Renal cortical epithelial cell (primary cell): ENCODE measurements around the gene MAPRE2. TPM values are rescaled to one million over a fixed set of nuclear protein-coding genes. Genes with fewer than 3 reads are reported as not detected.

Source experiments
- DNase-seq: peaks from one replicate; pipeline ENCODE4 v3.0.0-alpha.2; 2011; ENCODE audit warnings: low read depth
- total RNA-seq: library from RNA; depleted of rRNA; stranded (reverse); fragments of >200 nt; gene quantifications from 2 replicates; pipeline ENCODE4 v1.2.3, GENCODE V29; 2014

Gene MAPRE2
- total RNA-seq, 1 donor from 2014 or later, result 10.0 TPM

DNA sequence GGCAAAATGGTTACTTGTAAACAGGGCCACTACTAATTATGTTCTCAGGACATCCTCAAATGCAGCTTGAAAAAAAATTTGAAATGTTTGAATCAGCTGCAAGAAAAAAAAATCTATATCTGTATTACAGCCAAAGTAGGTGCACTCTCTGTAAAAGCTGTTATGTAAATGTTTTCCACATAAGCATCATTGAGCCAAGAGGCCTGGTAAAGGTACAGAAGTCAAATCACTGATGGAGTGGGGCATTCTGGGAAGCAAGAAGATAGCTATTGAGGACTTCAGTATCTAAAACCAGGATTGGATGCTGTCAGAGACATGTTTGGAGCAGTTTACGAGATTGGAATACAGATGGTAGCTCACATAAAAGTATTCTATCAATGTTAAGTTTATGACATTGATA lies 80.3 kb downstream of the MAPRE2 start:
- DNase-seq, result no peak

DNA sequence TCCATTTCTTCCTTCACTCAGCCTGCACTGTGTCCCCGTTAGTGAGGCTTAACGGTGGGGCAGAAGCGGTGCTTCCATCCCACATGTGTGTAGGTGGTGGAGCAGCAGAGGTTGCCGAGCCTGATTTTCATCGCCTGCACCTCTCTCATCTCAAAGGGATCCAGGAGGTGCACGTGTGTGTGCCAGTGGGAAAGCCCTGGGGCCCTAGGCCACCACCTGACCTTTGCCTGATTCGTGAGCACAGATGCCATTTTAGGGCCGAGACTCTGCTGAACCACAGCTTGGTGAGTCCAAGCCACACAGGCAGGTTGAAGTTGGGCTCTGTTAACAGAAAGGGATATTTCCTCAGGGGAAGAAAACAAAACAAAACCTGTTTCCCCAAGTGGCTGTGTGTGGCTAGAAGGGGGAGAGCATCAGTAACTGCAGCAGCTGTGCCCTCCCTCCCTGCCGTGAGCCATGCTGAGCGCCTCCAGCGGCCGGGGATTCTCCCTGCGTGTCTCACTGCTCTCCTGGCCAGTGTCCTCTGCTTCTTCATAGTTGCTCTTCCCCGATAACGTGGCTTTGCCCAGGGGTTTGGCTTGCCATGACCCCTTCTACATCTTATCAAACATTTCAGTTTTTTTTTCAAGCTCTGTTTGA lies 81.5 kb downstream of the MAPRE2 start:
- DNase-seq, result no peak

DNA sequence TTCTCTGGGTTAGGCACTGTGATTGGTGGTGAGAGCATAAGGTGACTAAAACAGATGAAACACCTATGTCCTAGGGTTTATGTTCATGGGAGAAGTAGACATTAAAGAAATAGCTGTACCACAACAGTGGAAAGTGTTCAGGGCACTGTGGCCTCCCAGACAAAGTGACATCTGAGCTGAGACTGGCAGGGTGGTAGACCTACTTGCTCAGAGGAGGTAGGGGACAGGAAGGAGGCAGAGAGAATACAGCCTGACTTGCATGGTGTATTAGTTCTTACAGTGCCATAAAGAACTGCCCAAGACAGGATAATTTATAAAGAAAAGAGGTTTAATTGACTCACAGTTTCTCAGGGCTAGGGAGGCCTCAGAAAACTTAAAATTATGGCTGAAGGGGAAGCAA lies 82.6 kb downstream of the MAPRE2 start:
- DNase-seq, result no peak

DNA sequence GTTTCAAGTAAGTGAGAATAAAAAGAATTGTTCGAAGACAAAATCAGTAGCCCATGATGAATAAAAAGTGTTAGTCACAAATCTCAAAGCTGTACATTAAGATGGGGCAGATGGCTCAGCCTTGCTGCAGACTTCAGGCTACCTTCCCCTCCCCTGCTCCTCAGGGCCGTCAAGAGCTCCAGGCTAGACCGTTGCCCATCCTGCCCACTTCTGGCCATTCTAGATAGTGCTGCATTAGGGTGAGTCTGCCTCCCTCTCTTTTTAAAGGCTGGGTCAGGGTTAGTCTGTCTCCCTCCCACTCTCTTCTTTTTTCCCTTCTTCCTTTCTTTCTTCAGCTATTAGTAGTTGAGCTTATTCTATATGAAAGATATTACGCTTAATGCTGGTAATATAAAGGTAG lies 86.0 kb downstream of the MAPRE2 start:
- no peak for DNase-seq

DNA sequence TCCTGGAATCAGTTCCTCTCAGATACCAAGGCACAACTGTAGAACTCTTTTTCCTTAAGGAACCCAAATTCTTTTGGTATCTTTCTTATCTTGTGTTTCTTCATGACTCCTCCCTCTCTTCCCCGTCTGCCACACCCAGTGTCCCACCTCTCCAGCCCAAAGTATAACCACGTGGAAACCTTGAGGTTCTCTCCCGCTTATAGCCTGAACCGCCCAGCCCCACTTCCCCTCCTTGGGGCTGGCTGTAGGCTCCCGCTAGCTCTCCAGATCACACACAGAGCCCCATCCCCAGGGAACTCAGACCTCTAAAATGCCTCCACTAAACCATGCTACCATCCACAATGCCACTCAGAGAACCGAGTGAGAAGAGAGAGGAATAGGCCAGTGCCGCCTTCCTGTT lies 87.5 kb downstream of the MAPRE2 start:
- DNase-seq, result no peak

DNA sequence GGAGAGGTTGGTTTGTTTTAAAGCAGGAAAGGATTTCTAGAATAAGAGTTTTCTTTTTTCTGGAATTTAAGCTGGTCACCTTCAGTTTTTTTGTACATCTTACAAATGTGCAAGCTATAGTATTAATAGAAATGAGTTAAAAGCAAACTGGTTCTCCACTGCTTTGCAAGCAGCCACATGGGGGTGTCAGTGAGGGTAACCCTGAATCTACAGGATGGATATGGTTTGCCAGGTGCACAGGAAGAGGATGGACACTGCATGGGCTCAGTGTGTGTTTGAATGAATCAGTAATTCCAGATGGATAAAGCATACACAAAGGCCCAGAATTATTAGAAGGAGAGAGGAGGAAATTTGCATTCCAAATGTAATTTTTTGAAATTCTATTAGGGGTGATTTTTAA lies 89.0 kb downstream of the MAPRE2 start:
- DNase-seq, result no peak

DNA sequence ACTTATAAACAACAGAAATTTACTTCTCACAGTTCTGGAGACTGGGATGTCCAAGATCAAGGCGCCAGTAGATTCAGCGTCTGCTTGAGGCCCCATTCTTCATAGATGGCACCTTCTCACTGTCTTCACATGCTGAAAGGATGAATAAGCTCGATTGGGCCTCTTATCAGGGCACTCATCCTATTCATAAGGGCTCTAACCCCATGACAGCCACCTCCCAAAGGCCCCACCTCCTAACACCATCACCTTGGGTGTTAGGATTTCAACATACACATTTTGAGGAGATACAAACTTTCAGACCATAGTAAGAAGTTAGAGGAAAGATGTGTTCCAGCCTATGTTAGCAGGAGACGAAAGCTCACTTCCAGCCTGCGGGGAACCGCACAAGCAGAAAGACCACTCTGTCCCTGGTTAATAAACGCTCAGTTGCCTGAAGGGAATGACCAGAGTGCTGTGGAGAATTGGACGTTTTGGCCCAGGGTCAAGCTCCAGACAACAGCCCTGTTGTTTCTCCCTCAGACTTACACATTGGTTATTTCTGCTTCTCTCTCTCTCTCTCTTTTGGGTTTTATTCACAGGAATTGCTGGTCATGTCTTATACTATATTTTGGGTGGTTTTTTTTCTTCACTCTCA lies 90.3 kb downstream of the MAPRE2 start:
- DNase-seq, result no peak

DNA sequence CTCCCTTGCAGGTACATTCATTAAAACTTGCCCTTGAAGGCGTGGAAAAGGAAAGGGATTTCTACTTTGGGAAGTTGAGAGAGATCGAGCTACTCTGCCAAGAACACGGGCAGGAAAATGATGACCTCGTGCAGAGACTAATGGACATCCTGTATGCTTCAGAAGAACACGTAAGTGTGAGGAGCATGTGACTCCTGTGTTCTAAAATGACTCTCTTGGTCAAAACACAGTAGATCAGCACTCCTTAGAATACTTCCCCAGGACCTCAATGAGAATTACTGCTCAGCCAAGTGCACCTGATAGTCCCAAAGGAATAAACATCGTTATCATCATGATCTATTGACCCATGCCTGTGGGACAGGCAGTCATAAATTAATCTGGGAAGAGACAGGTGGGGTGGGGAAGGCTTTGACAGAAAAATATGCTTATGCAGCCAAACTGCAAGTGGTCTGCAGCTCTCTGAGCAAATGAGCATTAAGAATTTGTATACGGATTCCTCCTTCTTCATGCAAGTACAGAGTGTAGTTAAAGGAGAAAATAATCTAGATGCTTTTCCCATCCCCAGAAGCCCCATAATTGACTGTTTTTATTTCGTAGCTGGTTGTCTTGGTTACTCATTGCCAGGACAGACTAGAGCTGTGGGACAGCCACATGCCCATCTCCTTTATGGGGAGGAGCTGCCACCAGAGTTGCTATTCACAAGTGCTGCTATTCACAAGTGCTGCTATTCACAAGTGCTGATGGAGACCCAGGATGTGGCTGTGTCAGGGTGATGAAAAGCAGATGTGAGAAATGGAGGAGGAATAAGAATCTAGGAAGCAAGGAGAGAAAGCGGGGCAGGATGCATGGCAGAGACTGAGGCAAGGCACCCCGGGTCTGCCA lies 91.0 kb downstream of the MAPRE2 start:
- DNase-seq, result no peak

DNA sequence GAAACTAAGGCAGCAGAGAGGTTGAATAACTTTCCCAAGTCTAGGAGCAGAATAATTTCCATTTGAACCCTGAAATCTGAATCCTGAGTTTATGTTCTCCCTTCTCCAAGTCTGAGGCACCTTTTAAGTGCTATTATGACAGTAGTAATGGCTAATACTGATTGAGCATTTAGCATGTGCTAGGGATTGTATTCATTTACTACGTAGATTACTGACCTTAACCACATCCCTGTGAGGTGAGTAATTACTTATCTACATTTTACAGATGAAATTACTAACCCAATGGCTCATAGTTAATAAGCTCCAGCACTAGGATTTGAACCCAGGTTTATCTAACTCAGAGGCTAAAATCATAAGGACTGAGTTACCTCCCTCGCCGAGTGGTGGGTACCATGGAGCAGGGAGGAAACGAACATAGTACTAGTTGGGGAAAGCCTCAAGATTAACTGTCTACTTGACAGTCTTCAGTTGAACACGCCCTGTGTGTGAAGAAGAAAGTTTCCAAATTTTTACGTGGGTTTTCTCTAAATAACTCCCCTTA lies 93.0 kb downstream of the MAPRE2 start:
- no peak for DNase-seq

DNA sequence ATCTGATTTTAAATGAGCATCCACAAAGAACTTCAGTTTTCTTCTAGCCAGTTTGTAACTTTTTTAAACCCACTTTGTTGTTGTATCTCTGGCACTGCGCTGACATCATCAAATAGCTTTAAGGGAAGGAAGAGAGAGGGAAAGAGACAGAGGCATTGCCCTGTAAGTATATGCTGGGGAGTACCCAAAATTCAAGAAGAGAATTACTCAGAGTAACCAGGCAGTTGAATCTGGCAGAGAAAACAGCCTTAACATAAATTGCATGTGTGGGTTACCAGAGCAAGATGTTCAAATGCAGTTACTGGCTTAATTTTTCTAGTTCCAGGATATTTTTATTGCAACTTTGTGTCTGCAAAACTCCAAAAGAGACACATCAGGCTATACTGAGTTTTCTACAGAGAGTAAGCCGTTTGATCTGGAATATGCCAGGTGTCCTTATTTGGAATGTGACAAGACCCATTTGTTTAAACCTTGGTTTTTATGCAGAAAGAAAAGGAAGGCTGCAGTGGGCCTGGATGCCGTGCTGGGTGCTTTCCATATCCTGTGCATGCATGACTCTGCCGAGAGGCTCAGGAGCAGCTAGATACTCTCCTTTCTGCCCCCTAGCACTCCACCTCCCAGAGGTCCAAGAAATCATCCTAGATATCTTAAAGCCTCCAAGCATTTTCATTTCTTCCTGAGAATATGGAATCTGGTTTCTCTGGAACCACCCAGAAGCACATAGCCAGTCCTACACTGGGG lies 93.7 kb downstream of the MAPRE2 start:
- DNase-seq, result no peak

DNA sequence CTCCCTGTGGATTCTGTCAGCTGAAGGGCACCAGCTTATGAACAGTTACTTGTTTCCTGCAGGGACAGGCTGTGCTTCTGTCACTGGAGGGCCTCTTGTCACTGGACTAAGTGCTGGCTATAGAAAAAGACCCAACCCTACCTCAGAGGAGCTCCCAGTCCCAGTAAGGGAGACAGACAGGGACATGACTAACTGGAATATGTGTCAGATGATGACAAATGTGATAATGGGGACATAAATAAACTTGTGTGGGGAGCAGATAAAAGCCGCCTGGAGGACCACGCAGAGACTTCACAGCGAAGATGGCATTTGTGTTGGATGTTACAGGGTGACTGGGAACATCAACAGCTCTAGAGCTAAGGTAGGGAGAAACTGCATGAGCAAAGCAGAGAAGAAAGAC lies 95.0 kb downstream of the MAPRE2 start:
- no peak for DNase-seq

DNA sequence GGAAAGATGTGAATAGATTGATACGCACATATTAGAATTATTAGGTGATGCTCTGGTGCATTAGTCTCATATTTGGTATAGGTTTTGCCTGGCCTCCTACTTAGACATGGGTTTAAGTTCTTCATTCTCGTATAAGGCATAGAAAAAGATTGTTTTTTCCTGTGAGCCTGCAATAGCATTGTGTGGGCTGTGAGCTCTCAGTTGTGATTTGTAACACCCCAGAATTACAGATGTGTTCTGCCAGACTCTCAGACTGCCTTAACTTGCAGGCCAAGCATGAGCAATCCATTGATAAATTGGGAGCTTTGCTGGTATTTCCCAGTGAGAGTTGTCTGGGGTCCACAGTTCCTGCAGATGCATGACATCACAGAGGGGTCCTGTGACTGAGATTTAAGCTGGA lies 95.7 kb downstream of the MAPRE2 start:
- no peak for DNase-seq

DNA sequence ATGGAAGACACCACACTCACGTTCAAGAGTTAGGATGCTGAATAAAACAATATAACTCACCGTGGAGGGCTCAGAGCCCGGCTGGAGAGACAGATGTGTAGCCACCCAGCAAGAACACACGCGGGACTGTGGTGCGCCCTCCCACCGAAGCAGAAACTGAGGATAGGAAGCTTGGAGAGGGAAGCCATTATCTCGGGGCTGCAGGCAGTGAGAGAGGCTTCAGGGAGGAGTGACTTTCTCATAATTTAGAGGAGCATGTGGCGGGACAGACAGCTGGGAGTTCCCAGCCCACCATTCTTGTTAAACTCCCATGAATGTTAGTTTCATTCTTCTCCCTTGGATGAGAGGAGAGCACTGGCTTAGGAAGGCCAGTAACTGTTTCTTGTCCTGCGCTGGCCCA lies 96.4 kb downstream of the MAPRE2 start:
- no peak for DNase-seq

DNA sequence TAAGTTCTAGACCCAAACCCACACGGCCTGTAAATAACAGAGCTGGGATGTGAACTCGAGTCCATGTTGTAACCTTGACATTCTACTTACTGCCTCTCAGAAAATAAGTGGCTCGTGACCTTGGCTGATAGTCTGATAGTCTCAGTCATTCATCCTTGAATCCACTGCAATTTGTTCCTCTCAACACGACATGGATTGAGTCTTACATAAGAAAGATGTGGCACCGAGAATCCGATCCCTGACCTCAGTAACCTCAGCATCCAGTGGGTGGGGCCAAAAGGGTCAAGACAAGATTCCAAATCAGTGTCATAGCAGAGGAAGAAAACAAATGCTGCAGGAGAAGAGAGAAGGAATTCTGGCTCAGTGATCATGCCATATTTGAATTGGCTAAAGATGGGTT lies 97.6 kb downstream of the MAPRE2 start:
- no peak for DNase-seq

DNA sequence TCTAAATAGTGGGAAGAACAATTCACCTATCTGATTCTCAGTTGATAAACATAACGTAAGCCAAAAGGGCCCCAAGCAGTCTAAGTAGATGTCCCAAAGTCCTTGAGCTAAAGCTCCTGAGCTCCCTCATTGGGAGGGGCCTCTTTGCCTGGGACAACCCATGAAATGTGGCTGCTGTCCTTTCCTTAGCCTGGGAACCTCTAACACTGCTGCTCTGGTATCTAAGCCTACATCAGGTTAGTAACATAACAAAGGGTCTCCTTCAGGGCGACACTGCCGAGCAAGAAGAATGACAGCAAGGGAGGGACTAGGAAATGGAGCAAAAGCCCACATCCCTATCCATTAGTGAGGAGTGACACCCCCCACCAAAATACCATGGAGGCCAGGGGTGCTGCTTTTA lies 98.3 kb downstream of the MAPRE2 start:
- DNase-seq, result no peak

DNA sequence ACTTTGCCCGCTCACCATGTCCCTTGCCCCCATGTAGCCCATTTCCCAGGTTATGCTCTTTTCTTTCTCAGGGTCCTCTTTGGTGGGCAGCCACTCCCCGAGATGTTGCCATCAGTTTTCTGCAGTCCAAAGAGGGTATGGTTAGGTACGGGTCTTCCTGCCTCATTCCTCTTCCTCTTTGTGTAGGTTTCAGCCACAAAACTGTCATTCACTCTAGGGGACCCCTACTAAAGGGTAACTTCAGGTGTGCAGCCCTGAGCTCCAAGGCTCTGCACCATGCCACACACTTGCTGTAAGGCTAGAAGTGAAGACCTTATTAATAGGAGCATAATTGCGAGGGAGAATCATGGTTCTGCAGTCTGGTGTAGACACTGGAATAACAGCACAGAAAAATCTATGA lies 99.9 kb downstream of the MAPRE2 start:
- no peak for DNase-seq

DNA sequence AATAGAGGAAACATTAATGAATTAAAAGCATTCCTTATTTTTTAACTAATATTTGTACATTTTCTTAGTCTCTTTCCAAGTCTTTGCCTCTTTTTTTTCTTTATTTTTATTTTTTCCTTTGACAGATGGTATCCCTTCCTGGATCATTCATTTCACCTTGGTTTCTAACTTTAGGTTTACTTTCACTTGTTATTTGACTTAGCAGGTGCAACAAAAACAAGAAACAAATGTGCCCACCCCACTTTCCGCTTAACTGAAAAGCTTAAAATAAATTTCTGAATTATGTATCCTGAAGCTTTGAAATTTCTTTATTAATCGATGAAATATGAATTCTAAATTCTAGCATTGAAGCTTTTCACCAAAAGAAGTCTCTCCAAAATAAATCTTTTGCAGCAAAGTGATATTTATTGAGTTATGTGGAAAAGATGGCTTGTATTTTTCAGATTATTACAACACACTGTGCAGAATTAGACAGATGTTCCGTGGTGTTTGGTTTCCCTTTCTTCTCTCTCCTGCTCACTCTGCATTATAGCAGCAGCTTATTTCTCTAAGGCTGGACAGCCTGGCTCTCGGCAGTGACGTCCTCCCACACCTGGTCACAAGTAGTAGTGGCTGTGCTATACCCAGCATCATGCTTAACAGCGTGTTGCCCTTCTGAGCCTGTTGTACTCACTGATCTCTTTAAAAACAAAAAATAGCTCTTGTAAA lies 100.5 kb downstream of the MAPRE2 start:
- DNase-seq, result no peak

DNA sequence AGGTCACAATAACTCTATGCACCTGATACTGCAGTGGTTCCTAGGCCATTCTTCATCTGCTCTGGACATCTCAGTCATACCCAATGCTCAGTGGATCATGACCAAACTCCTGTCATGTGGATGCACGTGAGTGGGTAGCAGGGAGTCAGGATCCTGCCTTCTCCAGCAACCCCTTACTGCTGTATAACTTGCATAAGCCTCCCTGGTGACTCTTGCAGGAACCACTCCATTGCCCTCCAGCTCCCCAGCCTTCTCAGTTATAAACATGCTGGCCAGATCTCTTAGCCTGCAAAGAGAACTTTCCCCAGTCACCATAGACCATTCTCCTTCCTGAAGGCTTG lies 101.0 kb downstream of the MAPRE2 start:
- DNase-seq, result peak; percentile 44

DNA sequence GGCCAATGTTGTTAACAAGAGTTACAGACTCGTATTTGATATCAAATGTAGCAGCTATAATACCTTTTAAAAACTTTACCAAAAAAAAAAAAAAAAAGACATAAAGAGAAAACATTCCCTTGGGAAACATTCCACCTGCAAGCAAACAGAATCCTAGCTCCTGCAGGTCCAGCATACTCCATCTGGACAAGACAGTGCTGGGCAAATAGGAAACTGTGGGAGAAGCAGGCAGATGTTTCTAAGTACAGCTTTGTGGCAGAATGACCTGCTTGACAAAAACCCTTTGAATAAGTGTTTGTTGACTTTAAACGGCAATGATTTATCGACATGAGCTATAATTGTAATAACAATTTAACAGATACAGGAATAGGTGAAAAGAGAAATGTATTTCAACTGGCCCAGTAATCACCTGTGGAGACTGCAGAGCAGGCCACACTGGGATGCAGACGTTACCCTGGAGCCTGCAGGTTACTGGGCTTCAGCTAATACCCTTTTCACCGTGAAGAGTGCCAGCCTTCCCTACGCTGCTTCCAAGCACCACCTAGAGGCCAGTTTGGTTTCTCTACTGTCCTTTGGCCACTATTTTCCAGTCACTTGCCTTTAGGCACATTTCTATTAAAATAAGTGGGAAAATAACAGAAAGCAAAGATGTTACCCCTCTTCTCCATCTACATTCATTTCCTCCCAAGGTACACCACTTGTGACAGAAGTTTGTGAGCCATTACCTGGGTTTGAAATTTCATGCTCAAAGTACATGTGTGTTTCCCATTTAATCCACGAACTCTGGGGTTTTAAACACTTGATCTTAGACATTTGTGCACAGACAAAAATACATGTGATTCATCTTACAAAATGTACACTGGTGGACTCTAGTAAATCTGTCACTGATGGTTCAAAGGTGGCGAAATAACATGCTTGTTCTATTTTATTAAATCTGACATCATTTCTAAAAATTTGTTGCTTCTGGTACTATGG lies 102.7 kb downstream of the MAPRE2 start:
- peak; percentile 51 for DNase-seq

DNA sequence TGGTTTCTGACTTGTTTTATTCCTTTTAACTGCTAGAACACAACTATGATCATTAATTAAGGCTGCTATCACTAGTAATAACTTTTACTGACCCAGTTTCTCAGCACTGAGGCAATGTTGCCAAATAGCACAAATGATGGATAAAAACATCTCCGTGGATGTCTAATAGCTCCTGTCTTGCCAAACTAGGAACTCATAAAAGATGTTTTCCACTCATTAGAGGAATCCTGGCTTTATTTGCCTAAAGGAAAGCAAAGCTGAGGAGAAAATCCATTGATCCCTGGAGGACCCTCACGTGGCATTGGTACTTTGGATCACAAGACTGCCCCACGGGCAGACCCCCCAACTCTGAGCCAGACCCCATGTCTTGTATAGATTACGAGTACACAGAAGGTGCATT lies 103.5 kb downstream of the MAPRE2 start:
- DNase-seq, result no peak
